OCI-LY1 (cell line): ENCODE results near the gene PKD1.

Experiments
- EZH2 ChIP-seq: fragments of 200-600 bp; sonication (generic), shearing (Covaris generic); IDR thresholded peaks from 2 replicates; pipeline ENCODE4 v1.8.0; 2017; ENCODE audit warnings: borderline replicate concordance, mixed run types, mild to moderate bottlenecking, antibody characterized with exemption, low read length, moderate library complexity, mixed read lengths
- TF ChIP-seq, protein P1 (sequence below): fragments of 200-600 bp; sonication (generic), shearing (Covaris generic); IDR thresholded peaks from 2 replicates; pipeline ENCODE4 v1.5.1; 2017; ENCODE audit warnings: mild to moderate bottlenecking, antibody characterized with exemption, low read length, moderate library complexity, mixed read lengths

DNA sequence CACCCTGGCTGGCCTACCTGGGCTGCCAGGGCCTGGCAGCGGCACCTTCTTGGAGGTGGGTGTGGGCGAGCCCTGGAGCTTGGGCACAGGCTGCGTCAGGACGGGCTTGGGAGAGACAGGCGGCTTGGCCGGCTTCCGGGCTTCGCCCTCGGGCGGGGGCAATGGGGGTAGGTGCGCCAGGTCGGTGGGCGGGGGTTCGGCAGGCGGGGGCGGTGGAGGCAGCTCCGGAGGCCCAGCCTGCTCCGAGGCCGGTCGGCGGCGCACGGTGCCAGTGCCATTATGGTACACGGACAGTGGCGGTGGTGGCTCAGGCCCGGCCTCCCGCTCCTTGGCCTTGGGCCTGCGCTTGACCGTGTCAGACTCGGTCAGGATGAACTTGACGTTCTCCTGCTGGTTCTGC lies 43.9 kb upstream of the PKD1 start:
- TF ChIP-seq, protein P1, sequence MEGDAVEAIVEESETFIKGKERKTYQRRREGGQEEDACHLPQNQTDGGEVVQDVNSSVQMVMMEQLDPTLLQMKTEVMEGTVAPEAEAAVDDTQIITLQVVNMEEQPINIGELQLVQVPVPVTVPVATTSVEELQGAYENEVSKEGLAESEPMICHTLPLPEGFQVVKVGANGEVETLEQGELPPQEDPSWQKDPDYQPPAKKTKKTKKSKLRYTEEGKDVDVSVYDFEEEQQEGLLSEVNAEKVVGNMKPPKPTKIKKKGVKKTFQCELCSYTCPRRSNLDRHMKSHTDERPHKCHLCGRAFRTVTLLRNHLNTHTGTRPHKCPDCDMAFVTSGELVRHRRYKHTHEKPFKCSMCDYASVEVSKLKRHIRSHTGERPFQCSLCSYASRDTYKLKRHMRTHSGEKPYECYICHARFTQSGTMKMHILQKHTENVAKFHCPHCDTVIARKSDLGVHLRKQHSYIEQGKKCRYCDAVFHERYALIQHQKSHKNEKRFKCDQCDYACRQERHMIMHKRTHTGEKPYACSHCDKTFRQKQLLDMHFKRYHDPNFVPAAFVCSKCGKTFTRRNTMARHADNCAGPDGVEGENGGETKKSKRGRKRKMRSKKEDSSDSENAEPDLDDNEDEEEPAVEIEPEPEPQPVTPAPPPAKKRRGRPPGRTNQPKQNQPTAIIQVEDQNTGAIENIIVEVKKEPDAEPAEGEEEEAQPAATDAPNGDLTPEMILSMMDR, result no peak
- no peak for TF ChIP-seq EZH2
